MM.1S (cell line): ENCODE data around the gene SHC2.

Experiments used
- CTCF ChIP-seq: fragments of 300-600 bp; sonication (generic); IDR thresholded peaks from 2 replicates; pipeline ENCODE4 v1.5.1; 2016; ENCODE audit warnings: antibody characterized with exemption, low read length, mixed read lengths
- EZH2 ChIP-seq: fragments of 300-600 bp; sonication (generic); optimal IDR thresholded peaks from 2 replicates; pipeline ENCODE3; 2017; ENCODE audit warnings: low read depth, mild to moderate bottlenecking, antibody characterized with exemption, low read length, mixed read lengths
- EZH2phosphoT487 ChIP-seq: fragments of 300-600 bp; sonication (generic); IDR thresholded peaks from 2 replicates; pipeline ENCODE4 v1.6.1; 2018; ENCODE audit warnings: antibody characterized with exemption, low read length

DNA sequence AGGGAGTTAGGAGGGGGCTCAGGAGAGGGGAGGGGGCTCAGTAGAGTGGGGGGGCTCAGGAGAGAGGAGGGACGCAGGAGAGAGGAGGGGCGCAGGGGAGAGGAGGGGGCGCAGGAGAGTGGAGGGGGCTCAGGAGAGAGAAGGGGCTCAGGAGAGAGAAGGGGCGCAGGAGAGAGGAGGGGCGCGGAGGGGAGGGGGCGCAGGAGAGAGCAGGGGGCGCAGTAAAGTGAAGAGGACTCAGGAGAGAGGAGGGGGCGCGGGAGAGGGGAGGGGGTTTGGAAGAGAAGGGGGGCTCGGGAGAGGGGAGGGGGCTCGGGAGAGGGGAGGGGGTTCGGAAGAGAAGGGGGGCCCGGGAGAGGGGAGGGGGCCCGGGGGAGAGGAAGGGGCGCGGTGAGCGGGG lies 36.2 kb upstream of the SHC2 start:
- TF ChIP-seq CTCF, result no peak
- no peak for TF ChIP-seq EZH2
- TF ChIP-seq EZH2phosphoT487, result no peak
